ENCODE measurements around the gene MYCBP2.
A peak's percentile ranks its signal among the peaks of the same experiment; 100 is the strongest.
"Not testable (repeated sequence)": the region's sequence is repeated elsewhere in the genome, so short reads cannot be mapped to it uniquely, and the experiment has no call there.

Gene MYCBP2

DNA sequence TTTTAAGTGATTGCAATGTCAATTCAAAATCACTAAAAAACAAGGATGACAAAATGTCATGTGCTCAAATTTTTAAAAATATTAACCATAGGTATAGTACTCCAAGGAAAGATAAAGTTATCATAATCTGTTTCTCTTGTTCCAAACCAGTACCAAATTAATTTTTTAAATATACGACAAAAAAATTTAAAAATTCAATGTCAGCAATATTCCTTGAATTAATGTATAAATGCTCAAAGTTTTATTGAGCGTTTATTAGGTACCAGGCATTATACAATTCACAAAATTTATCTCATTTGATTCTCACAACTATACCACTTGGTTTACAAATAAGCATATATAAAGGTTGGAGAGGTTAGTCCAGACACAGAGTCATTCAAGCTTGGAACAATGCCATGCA is 64.7 kb downstream of the MYCBP2 start:
- DNase-seq (no peak), ATAC-seq (replicated peaks) (no peak)
- Mint-ChIP-seq H3K27me3 (no peaks in the 10 kb centered on the region), H3K27ac (no peak overlapping the region), H3K4me1 (ENCODE audit: low read depth in 2 of 2) (no peaks in the 10 kb centered on the region), H3K36me3 (ENCODE audit: insufficient read depth) (peaks cover 56% of the 10 kb centered on the region), H3K4me3 (no peak overlapping the region), H3K9me3 (no peaks in the 10 kb centered on the region)

DNA sequence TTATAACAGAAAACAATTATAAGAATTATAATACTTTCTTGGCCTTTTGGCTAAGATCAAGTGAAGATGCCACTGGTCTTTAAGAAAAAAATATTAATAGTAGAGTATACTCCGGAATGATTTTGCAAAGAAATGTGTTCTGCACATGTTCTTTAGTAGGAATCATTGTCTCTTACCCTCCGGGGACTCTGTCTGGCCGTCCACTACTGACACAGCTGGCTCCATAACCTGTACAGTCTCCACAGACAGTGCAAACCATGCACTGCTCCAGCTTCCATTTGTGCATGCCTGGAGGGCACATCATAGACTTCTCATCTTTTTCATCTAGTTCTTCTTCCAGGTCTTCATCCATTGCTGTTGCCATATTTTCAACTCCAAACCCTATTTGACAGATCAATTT is 75.9 kb downstream of the MYCBP2 start:
- Mint-ChIP-seq H3K36me3 (ENCODE audit: insufficient read depth) (peaks cover 17% of the 10 kb centered on the region), H3K4me3 (no peak overlapping the region), H3K4me1 (ENCODE audit: low read depth in 2 of 2) (peaks cover 16 to 37% of the 10 kb centered on the region in 2 donors), H3K9me3 (no peaks in the 10 kb centered on the region), H3K27me3 (no peaks in the 10 kb centered on the region), H3K27ac (peak overlapping the region in 1 of 2 donors; percentile 1)
- ATAC-seq (replicated peaks) = no peak
- DNase-seq = no peak

DNA sequence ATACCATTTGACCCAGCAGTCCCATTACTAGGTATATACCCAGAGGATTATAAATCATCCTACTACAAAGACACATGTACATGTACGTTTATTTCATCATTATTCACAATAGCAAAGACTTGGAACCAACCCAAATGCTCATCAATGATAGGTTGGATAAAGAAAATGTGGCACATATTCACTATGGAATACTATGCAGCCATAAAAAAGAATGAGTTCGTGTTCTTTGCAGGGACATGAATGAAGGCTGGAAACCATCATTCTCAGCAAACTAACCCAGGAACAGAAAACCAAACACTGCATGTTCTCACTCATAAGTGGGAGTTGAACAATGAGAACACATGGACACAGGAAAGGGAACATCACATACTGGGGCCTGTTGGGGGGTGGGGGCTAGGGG is 81.7 kb downstream of the MYCBP2 start:
- not testable (repeated sequence) for ATAC-seq (replicated peaks); DNase-seq; H3K9me3 Mint-ChIP-seq; H3K27me3 Mint-ChIP-seq; H3K4me3 Mint-ChIP-seq; H3K27ac Mint-ChIP-seq
- H3K4me1 Mint-ChIP-seq (ENCODE audit: low read depth in 2 of 2) = peaks cover 7 to 26% of the 10 kb centered on the region in 2 donors
- H3K36me3 Mint-ChIP-seq (ENCODE audit: insufficient read depth) = peaks cover 35% of the 10 kb centered on the region

DNA sequence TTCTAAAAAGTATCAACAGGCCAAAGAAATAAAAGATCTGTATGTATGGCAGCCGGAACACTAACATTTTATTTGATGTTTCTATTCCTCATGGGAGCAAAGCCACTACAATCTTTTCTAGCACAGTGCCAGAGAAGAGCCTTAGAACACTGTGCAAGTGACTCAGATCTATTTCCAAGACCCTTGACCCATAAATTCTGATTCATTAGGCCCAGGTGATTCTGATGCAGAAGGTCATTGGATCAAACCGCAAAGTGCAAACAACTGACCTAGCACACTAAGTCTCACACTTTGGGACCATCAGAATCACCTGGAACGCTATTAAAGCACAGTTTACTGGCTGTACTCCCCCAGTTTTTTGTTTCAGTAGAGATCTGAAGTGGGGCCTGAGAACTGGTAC is 87.6 kb downstream of the MYCBP2 start:
- Mint-ChIP-seq H3K4me3 (no peak overlapping the region), H3K27ac (no peak overlapping the region), H3K4me1 (ENCODE audit: low read depth in 2 of 2) (peaks cover under 1 to 2% of the 10 kb centered on the region in 2 donors), H3K9me3 (no peaks in the 10 kb centered on the region), H3K36me3 (ENCODE audit: insufficient read depth) (peaks cover 28% of the 10 kb centered on the region), H3K27me3 (no peaks in the 10 kb centered on the region)
- no peak for ATAC-seq (replicated peaks)
- DNase-seq = no peak

DNA sequence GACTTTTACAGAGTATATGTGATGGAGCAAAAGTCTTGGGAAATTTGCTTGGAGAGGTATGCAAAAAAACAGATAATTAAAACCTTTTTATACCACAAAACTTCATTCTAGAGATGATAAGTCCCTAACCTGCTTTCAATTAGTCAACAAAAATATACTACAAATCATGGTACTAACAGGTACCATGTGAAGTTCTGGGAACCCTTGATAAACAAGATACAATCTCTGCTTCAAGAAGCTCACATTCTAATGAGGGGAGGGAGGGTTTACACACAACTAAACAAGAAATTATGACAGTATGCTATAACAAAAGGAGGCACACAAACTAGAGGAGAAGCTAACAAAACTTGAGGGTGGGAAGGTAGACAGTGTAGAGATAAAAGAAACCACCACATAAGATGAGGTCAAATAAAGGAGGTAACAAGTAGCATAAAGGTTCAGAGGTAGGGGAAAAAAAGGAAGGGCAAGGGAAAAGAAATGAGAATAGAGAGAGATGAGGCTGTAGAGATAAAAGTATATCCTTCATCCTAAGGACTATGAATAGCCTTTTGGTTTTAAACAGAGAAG is 91.4 kb downstream of the MYCBP2 start:
- Mint-ChIP-seq H3K36me3 (ENCODE audit: insufficient read depth) (peaks cover 16% of the 10 kb centered on the region), H3K4me3 (no peak overlapping the region), H3K27me3 (no peaks in the 10 kb centered on the region), H3K27ac (peak overlapping the region in 1 of 2 donors; percentile 9), H3K4me1 (ENCODE audit: low read depth in 2 of 2) (peaks cover 2 to 7% of the 10 kb centered on the region in 2 donors), H3K9me3 (no peaks in the 10 kb centered on the region)
- ATAC-seq (replicated peaks) (no peak), DNase-seq (no peak)

DNA sequence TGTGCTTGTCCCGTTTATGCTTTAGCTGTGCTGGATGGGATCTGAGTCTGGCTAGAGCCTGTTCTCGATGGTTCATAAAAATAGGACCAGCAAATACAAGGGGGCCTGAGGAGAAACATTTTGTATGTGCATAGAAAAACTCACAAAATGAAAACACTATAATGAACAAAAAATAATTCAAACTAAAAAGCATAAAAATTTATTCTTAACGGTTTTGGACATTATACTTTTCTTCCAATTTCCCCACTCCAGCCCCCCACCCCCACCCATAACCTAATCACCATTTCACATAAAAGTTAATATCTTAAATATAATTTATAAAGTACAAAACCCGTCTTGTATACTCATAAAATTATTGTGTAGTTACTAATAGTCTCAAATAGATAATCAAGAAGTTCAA is 93.7 kb downstream of the MYCBP2 start:
- Mint-ChIP-seq H3K27me3 (no peaks in the 10 kb centered on the region), H3K9me3 (no peaks in the 10 kb centered on the region), H3K27ac (peak overlapping the region in 1 of 2 donors; percentile 71), H3K4me1 (ENCODE audit: low read depth in 2 of 2) (peaks cover 4 to 13% of the 10 kb centered on the region in 2 donors), H3K4me3 (no peak overlapping the region), H3K36me3 (ENCODE audit: insufficient read depth) (peaks cover 11% of the 10 kb centered on the region)
- no peak for DNase-seq
- ATAC-seq (replicated peaks) = no peak

DNA sequence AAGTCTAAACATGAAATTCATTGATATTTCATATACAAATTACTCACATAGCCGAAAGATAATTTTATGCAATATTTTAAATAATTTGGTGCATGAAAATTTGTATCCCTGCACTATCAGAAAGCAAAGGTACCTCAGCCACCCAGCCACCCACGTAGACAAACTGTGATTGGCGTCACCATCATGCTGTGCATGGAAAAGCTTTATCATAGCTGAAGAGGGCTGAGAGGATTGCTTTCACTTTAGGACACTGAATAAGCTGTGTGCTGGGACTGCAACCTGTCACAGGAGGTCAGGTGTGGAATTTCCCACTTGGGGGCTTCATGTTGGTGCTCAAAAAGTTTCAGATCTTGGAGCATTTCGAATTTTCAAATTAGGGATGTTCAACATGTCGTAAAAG is 96.3 kb downstream of the MYCBP2 start:
- ATAC-seq (replicated peaks) = no peak

DNA sequence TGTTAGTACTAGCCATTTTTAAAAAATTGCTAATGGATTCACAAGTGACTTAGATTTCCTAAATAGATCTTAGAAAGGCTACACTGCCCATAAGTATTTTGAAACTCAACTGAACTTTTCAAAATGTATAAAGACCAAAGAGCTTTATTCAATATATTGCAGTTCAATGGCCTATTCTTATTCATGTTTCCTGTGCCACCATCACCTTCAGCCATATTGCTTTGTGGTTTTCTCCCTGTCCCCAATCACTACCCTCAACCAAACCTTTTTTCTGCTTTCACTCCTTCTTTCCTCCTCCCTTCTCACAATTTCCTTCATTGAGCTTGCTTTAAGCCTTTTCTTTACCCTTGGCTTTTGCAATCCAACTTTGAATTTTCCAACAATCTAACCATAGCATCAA is 100.9 kb downstream of the MYCBP2 start:
- Mint-ChIP-seq H3K4me1 (ENCODE audit: low read depth in 2 of 2) (peaks cover 11 to 20% of the 10 kb centered on the region in 2 donors), H3K36me3 (ENCODE audit: insufficient read depth) (peaks cover 10% of the 10 kb centered on the region), H3K9me3 (no peaks in the 10 kb centered on the region), H3K4me3 (no peak overlapping the region), H3K27ac (no peak overlapping the region), H3K27me3 (no peaks in the 10 kb centered on the region)
- no peak for DNase-seq
- ATAC-seq (replicated peaks) = no peak

More for the DNA sequence above, 96.3 kb downstream of the MYCBP2 start:
- H3K9me3 Mint-ChIP-seq = no peaks in the 10 kb centered on the region
- no peak overlapping the region for H3K4me3 Mint-ChIP-seq
- no peak for DNase-seq
- peaks cover 7 to 18% of the 10 kb centered on the region in 2 donors for H3K4me1 Mint-ChIP-seq (ENCODE audit: low read depth in 2 of 2)
- no peaks in the 10 kb centered on the region for H3K27me3 Mint-ChIP-seq
- H3K27ac Mint-ChIP-seq = peak overlapping the region in 1 of 2 donors; percentile 17
- peaks cover 11% of the 10 kb centered on the region for H3K36me3 Mint-ChIP-seq (ENCODE audit: insufficient read depth)

DNA sequence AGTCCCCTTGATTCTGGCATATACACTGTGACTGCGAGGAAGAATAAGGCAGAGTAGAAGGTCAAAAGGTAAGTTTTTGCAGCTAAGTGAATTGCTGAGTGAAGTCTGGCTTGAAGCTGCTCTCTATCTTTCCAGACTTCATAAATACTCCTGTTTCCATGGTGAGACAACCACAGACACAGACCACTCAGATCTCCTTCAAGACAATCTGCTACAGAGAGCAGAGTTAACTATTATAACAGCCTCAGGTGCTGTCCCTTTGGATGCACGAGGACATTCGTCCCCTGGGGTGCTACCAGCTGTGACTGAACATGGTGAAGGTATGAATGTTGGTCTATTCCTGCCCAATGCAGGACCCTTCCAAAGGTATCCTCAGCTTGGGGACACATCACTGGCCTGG is 104.0 kb downstream of the MYCBP2 start:
- no peak for DNase-seq
- no peaks in the 10 kb centered on the region for H3K9me3 Mint-ChIP-seq
- no peaks in the 10 kb centered on the region for H3K27me3 Mint-ChIP-seq
- peaks cover 10 to 12% of the 10 kb centered on the region in 2 donors for H3K4me1 Mint-ChIP-seq (ENCODE audit: low read depth in 2 of 2)
- ATAC-seq (replicated peaks) = no peak
- H3K36me3 Mint-ChIP-seq (ENCODE audit: insufficient read depth) = peaks cover 10% of the 10 kb centered on the region
- H3K4me3 Mint-ChIP-seq = no peak overlapping the region
- H3K27ac Mint-ChIP-seq = peak overlapping the region in 1 of 2 donors; percentile 47

DNA sequence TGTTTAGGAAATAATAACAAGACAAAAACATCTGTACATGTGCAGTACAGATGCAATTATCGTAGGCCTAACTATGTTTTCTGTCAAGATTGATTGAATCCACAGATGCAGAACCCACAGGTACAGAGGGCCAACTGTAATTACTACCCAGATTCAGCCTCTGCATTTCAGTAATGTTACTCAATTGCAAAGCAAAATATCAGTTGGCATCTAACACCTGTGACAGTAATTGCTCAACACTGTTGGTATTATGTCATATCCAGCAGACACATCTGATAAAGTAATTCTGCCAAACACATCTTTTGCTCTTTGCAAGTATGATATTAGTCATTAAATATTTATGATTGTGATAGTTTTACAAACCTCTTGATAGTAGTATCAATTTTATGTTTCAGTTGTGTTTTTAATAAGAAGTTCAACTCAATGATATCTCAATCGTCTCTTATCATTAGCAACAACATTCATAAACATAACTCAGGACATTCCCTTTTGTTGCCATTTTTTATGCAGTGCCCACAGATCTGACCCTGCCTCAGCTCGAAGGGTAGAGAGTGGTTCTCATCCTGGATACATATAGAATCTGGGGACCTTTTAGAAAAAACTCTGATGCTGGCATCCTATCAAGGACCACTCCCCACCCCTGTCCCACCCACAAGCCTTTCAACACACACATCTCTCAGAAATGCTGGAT is 104.7 kb downstream of the MYCBP2 start:
- Mint-ChIP-seq H3K4me3 (no peak overlapping the region), H3K4me1 (ENCODE audit: low read depth in 2 of 2) (peaks cover 10 to 12% of the 10 kb centered on the region in 2 donors), H3K9me3 (no peaks in the 10 kb centered on the region), H3K36me3 (ENCODE audit: insufficient read depth) (peaks cover 10% of the 10 kb centered on the region), H3K27me3 (no peaks in the 10 kb centered on the region), H3K27ac (no peak overlapping the region)
- no peak for DNase-seq
- no peak for ATAC-seq (replicated peaks)

DNA sequence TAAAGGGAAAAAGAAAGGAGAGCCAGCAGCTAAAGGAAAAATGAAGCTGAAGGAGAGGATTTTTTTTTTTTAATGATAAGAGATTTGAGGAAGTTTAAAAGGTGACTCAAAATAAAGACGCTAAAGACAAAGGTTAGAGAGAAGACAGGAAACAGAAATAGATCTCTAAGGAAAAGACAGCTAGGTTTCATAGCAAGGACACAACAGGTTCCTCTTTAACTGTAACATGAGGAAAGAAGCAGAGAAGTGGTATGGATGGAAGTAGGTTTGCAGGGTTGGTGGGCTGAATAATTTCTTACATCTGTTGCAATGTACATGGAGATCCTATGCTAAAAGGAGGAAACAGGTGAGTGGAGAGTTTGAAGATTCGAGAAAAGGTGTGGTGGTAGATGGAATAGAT is 107.5 kb downstream of the MYCBP2 start:
- H3K4me1 Mint-ChIP-seq (ENCODE audit: low read depth in 2 of 2) = peaks cover 5 to 8% of the 10 kb centered on the region in 2 donors
- no peak overlapping the region for H3K27ac Mint-ChIP-seq
- H3K36me3 Mint-ChIP-seq (ENCODE audit: insufficient read depth) = peaks cover 29% of the 10 kb centered on the region
- H3K4me3 Mint-ChIP-seq = no peak overlapping the region
- no peak for DNase-seq
- H3K27me3 Mint-ChIP-seq = no peaks in the 10 kb centered on the region
- no peaks in the 10 kb centered on the region for H3K9me3 Mint-ChIP-seq
- ATAC-seq (replicated peaks) = no peak

DNA sequence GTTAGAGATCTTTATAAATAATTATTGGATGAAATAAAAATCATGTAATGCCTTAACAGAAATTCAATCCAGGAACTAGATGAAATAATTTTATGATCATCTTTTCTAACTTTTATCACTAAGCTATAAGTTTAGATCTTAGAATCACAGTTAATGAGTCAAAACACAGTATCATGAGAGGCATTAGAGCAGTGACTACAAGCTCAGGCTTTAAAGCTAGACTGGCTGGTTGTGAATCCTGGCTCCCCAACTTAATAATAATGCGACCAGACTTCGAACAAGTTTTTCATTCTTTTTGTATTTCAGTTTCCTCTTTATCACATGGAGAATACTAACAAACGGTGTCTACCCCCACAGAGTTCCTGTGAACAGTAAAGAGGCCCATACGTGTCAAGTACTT is 108.6 kb downstream of the MYCBP2 start:
- ATAC-seq (replicated peaks) (no peak), DNase-seq (no peak)
- H3K4me1 Mint-ChIP-seq (ENCODE audit: low read depth in 2 of 2) = peaks cover 4 to 8% of the 10 kb centered on the region in 2 donors
- peaks cover 36% of the 10 kb centered on the region for H3K36me3 Mint-ChIP-seq (ENCODE audit: insufficient read depth)
- H3K27me3 Mint-ChIP-seq = no peaks in the 10 kb centered on the region
- no peak overlapping the region for H3K27ac Mint-ChIP-seq
- no peaks in the 10 kb centered on the region for H3K9me3 Mint-ChIP-seq
- H3K4me3 Mint-ChIP-seq = no peak overlapping the region

DNA sequence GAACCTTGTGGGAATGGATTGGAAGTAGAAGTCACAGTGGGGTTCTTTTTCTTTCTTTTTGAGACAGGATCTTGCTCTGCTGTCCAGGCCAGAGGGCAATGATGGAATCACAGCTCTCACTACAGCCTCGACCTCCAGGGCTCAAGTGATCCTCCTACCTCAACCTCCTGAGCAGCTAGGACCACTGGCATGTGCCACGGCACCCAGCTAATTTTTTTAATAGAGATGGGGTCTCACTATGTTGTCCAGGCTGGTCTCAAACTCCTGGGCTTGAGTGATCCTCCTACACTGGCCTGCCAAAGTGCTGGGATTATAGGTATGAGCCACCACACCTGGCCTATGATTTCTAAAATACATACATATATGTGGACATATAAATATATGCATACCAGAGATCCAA is 111.4 kb downstream of the MYCBP2 start:
- Mint-ChIP-seq H3K27me3 (no peaks in the 10 kb centered on the region), H3K27ac (peak overlapping the region in 1 of 2 donors; percentile 25), H3K4me1 (ENCODE audit: low read depth in 2 of 2) (peaks cover 0 to under 1% of the 10 kb centered on the region in 2 donors), H3K36me3 (ENCODE audit: insufficient read depth) (peaks cover 43% of the 10 kb centered on the region), H3K4me3 (no peak overlapping the region), H3K9me3 (no peaks in the 10 kb centered on the region)
- ATAC-seq (replicated peaks) = no peak
- DNase-seq = no peak

DNA sequence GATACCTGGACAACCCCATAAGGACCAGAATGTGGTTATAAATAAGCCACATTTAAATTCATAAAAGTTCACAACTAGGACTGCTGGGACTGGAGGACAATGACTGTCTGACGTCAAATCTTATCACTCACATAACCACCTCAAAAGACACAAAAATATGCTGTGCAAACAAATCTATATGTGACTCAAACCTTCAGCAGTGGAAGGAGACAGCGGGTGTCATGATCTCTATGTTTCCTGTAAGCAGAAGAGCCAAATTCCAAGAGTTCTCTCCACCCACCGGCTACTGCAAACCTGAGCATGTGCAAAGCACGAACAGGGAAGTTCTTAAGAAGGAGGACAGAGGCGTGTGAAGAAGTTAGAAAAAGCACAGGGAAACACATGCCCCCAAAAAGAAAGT is 113.2 kb downstream of the MYCBP2 start:
- ATAC-seq (replicated peaks) (no peak), DNase-seq (no peak)
- Mint-ChIP-seq H3K4me3 (no peak overlapping the region), H3K27ac (no peak overlapping the region), H3K36me3 (ENCODE audit: insufficient read depth) (peaks cover 53% of the 10 kb centered on the region), H3K27me3 (no peaks in the 10 kb centered on the region), H3K4me1 (ENCODE audit: low read depth in 2 of 2) (peaks cover 0 to 3% of the 10 kb centered on the region in 2 donors), H3K9me3 (no peaks in the 10 kb centered on the region)

Measured in effector memory CD8-positive, alpha-beta T cell (primary cell).